Choroid plexus epithelial cell (primary cell): ENCODE results near the gene COCH.

Experiments used
- DNase-seq: peaks from one replicate; pipeline ENCODE4 v3.0.0-alpha.2; 2010; ENCODE audit warnings: low read depth
- H3K4me3 ChIP-seq: 2 replicates; pipeline ENCODE4 v1.5.1; 2011; ENCODE audit warnings: low read depth, mild to moderate bottlenecking, control low read depth, low read length, moderate library complexity
- CTCF ChIP-seq: conservative IDR thresholded peaks from 2 replicates; pipeline ENCODE4 v1.5.1; 2011; ENCODE audit warnings: low read depth, mild to moderate bottlenecking, control low read depth, inconsistent platforms, low read length, moderate library complexity

Gene COCH

DNA sequence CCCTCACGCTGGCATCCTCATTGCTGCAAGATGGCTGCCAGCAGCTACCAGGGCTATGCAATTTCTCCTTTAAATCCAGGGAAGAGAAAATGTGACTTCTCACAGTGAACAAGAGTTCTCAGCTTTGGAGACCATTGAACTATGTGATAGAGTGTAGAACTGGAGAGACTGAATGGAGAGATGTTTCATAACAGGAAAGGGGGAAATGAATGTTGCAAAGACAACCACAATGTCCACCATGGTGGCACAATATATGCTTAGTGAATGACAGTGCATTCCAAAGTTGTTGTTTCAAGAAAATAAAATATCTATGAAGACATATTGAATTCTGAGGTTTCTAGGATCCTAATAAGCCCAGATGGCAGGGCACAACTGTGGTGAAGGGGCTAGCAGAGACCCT, 13.2 kb upstream of the COCH start:
- H3K4me3 ChIP-seq = no peak overlapping the region
- TF ChIP-seq CTCF = no peak
- no peak for DNase-seq

DNA sequence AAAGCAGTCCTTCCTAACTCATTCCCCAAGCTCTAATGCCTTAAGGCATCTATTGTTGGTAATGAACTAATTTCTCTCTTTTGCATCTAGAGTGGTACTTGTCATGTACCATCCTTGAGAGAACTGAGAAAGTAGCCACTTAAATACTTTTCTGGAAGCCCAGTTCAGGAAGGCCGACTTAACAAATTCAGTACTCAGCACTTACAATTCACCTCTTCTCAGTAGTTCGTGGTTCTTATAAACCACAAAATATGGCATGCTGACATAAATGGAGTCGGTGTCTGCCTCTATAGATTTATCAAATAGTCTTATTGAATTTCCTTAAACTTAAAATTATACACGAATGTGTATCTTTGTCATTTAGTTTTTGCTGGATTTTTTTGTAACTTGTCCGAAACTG, 9.4 kb upstream of the COCH start:
- H3K4me3 ChIP-seq = no peak overlapping the region
- DNase-seq = no peak
- TF ChIP-seq CTCF = no peak

DNA sequence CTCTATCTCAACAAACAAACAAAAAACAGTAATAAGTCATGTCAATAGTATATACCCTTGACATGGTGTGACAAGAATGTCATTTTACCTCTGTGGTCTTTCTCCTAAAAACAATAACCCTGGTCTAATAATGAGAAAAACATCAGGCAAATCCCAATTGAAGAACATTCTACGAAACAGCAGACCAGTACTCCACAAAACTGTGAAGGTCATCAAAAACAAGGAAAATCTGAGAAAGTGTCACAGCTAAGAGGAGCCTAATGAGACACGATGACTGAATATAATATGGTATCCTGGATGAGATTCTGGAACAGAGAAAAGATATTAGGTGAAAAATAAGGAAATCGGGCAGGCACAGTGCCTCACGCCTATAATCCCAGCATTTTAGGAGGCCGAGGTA, 5.6 kb upstream of the COCH start:
- TF ChIP-seq CTCF = no peak
- H3K4me3 ChIP-seq = no peak overlapping the region
- DNase-seq = no peak

DNA sequence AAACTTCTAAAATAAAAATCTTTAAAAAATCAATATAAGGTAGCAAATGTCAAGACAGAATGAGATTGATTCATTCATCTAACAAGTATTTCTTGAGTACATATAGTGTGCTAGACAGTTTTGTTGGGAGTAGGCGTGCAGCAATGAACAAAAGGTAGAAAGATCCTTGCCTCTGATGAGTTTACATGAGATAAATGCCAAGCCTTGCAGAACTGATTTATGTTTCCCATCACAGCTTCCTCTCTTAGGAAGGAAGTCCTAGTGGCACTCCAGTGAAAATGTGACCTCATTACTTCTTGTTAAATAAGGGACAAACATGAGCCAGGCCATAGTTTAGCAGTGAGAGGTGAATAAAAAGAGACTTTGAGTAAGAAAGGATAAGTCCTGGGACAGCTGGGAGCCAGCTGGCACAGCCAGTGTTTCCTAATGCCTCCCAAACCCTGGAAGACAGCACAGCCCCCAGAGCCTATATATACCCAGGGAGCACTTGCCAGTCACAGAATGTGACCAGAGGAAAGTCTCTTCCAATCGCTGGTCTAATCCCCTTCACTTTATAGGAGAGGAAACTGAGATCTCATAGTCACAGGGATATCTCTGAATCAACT, 4.7 kb upstream of the COCH start:
- H3K4me3 ChIP-seq = no peak overlapping the region
- DNase-seq = no peak
- TF ChIP-seq CTCF = no peak

DNA sequence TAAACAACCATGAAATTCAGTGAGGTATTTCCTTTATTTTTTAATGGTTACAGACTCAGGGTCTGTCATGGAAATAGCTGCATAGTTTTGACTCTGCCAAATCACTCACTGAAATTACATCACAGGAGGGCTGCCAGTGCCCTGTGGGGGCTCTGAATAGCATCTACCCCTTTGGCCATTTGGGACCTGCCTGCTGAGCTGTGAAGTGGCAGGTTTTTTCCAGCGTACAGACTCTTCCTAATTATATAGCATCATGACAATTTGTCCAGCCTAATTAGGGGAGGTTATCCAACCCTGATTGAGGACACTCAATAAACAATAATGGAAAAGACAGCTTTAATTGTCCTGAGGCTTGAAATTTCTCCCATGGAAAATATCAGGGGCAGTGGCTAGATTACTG, 1.8 kb upstream of the COCH start:
- TF ChIP-seq CTCF = no peak
- DNase-seq = no peak
- no peak overlapping the region for H3K4me3 ChIP-seq

- TF ChIP-seq CTCF = no peak
- DNase-seq = no peak
- peak overlapping the region; percentile 52 for H3K4me3 ChIP-seq
Measured at GRCh38 chr14:30873308-30874119, 845 bp upstream of the COCH start.
